Measurements from ENCODE around the gene ADAP1.

The ADAP1 gene

DNA sequence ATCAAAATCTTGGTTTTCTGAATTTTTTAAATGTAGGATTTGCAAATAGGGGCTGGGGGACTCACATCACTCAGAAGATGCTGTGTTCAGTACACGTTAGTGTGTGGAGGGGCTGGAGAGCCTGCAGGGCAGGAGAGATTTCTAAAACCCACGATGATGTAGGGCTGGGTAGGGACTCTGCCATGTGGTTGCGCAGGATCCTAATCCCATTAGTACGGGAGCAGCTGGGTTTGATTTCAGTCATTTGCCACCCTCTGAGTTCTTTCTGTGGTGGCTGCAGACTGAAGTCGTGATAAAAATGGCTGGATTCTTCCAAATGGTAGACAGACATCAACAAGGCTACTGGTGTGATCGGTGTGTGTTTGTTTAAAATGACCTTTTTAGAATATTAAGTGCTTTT, 92.3 kb downstream of the ADAP1 start:
- Histone ChIP-seq H3K27me3 (ENCODE audit: control insufficient read depth, insufficient read depth, low read length) (no peaks in the 10 kb centered on the region), H3K9me3 (ENCODE audit: control insufficient read depth, insufficient read depth, low read length) (no peaks in the 10 kb centered on the region), H3K27ac (ENCODE audit: low read length) (no peak overlapping the region), H3K36me3 (ENCODE audit: control insufficient read depth, insufficient read depth, low read length) (peaks cover 30% of the 10 kb centered on the region), H3K4me1 (ENCODE audit: control insufficient read depth, insufficient read depth, low read length) (no peaks in the 10 kb centered on the region), H3K4me3 (ENCODE audit: low read length) (no peak overlapping the region)
- WGBS (ENCODE audit: insufficient coverage, insufficient read length): no CpG with 5 or more reads among the region's 6 CpGs
- no peak for DNase-seq (ENCODE audit: low read depth, low spot score)

DNA sequence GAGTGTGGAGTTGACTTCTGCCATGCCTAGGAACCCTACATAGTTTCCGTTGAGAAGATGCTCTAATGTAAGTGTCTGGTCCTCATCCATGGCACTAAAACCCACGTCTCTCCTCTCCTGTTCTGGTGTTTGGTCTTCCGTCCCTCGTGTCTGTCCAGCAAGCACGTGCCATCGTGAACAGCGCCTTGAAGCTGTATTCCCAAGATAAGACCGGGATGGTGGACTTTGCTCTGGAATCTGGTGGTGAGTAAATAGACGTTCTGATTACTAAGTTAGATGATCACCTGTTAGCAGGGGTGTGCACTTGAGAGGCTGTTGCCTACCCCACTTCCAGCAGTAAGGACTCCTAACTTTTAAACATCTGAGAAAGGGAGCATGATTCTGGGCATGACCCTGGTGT, 93.3 kb downstream of the ADAP1 start:
- H3K36me3 ChIP-seq (ENCODE audit: control insufficient read depth, insufficient read depth, low read length): peaks cover 32% of the 10 kb centered on the region
- H3K27ac ChIP-seq (ENCODE audit: low read length): no peak overlapping the region
- H3K27me3 ChIP-seq (ENCODE audit: control insufficient read depth, insufficient read depth, low read length): no peaks in the 10 kb centered on the region
- WGBS (ENCODE audit: insufficient coverage, insufficient read length): no CpG with 5 or more reads among the region's 9 CpGs
- no peak overlapping the region for H3K4me3 ChIP-seq (ENCODE audit: low read length)
- H3K9me3 ChIP-seq (ENCODE audit: control insufficient read depth, insufficient read depth, low read length): no peaks in the 10 kb centered on the region
- no peak for DNase-seq (ENCODE audit: low read depth, low spot score)
- no peaks in the 10 kb centered on the region for H3K4me1 ChIP-seq (ENCODE audit: control insufficient read depth, insufficient read depth, low read length)

DNA sequence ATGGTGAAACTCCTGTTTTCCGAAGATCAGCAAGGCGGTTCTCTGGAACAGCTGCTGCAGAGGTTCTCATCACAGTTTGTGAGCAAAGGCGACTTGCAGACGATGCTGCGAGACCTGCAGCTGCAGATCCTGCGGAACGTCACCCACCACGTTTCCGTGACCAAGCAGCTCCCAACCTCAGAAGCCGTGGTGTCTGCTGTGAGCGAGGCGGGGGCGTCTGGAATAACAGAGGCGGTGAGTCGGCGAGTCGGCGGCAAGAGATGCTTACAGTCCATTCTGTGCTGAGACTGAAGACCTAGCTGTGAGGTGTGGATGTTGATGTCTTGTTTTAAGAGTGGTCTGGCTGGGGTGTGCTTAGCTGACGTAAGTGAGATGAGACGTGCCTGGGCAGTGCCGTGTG, 94.3 kb downstream of the ADAP1 start:
- DNase-seq (ENCODE audit: low read depth, low spot score): no peak
- Histone ChIP-seq H3K9me3 (ENCODE audit: control insufficient read depth, insufficient read depth, low read length) (no peaks in the 10 kb centered on the region), H3K4me3 (ENCODE audit: low read length) (no peak overlapping the region), H3K4me1 (ENCODE audit: control insufficient read depth, insufficient read depth, low read length) (no peaks in the 10 kb centered on the region), H3K27ac (ENCODE audit: low read length) (no peak overlapping the region), H3K36me3 (ENCODE audit: control insufficient read depth, insufficient read depth, low read length) (peaks cover 32% of the 10 kb centered on the region), H3K27me3 (ENCODE audit: control insufficient read depth, insufficient read depth, low read length) (no peaks in the 10 kb centered on the region)
- WGBS (ENCODE audit: insufficient coverage, insufficient read length): no CpG with 5 or more reads among the region's 21 CpGs

DNA sequence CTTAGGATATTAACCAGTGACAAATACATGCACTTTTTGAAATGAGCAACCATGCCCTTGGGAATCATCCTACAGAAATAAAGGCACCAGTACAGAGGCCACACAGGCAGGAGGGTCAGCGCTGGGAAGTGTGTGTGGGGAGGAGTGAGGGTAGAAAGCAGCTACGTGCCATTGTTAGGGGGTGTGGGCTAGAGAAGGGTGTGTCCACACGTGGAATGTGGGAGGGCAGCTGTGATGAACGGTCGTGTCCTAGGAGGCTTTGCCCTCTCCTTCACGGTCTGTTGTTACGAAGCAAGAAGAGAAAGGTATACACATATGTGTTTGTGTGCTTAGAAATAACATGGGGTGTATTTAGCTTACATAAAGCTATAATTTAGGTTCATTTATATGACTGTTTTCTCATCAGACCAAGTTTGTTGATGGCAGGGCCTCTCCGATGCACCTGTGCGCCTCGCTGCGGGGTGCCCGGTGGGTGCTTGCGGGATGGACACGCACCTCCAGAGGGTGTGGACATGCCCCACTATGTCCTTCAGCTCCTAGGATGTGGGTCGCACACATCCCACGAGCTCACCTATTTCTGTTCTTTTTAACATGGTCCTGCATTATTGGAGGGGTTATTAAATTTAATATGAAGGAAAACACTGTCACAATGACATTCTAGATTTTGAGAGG, 95.0 kb downstream of the ADAP1 start:
- Histone ChIP-seq H3K36me3 (ENCODE audit: control insufficient read depth, insufficient read depth, low read length) (peaks cover 35% of the 10 kb centered on the region), H3K4me1 (ENCODE audit: control insufficient read depth, insufficient read depth, low read length) (no peaks in the 10 kb centered on the region), H3K9me3 (ENCODE audit: control insufficient read depth, insufficient read depth, low read length) (no peaks in the 10 kb centered on the region), H3K27ac (ENCODE audit: low read length) (no peak overlapping the region), H3K27me3 (ENCODE audit: control insufficient read depth, insufficient read depth, low read length) (no peaks in the 10 kb centered on the region), H3K4me3 (ENCODE audit: low read length) (no peak overlapping the region)
- no peak for DNase-seq (ENCODE audit: low read depth, low spot score)
- no CpG with 5 or more reads among the region's 16 CpGs for WGBS (ENCODE audit: insufficient coverage, insufficient read length)

DNA sequence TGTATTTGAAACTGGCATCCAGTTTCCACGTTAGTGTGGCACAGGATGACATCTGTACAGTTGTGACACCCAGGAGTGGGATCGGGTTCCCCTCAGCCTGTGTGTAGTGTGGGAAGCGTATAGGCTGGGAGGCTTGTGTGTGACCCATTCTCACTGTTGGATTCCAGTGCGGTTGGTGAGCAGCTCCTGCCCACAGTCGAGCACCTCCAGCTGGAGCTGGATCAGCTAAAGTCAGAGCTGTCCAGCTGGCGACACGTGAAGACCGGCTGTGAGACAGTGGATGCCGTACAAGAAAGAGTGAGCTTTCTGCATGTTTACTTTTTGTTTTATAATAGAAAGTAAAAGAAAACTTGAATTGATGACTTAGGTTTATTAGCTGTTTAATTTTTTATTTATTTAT, 96.8 kb downstream of the ADAP1 start:
- Histone ChIP-seq H3K9me3 (ENCODE audit: control insufficient read depth, insufficient read depth, low read length) (no peaks in the 10 kb centered on the region), H3K4me1 (ENCODE audit: control insufficient read depth, insufficient read depth, low read length) (no peaks in the 10 kb centered on the region), H3K27me3 (ENCODE audit: control insufficient read depth, insufficient read depth, low read length) (no peaks in the 10 kb centered on the region), H3K36me3 (ENCODE audit: control insufficient read depth, insufficient read depth, low read length) (peaks cover 49% of the 10 kb centered on the region), H3K27ac (ENCODE audit: low read length) (no peak overlapping the region), H3K4me3 (ENCODE audit: low read length) (no peak overlapping the region)
- no peak for DNase-seq (ENCODE audit: low read depth, low spot score)
- WGBS (ENCODE audit: insufficient coverage, insufficient read length): no CpG with 5 or more reads among the region's 9 CpGs

DNA sequence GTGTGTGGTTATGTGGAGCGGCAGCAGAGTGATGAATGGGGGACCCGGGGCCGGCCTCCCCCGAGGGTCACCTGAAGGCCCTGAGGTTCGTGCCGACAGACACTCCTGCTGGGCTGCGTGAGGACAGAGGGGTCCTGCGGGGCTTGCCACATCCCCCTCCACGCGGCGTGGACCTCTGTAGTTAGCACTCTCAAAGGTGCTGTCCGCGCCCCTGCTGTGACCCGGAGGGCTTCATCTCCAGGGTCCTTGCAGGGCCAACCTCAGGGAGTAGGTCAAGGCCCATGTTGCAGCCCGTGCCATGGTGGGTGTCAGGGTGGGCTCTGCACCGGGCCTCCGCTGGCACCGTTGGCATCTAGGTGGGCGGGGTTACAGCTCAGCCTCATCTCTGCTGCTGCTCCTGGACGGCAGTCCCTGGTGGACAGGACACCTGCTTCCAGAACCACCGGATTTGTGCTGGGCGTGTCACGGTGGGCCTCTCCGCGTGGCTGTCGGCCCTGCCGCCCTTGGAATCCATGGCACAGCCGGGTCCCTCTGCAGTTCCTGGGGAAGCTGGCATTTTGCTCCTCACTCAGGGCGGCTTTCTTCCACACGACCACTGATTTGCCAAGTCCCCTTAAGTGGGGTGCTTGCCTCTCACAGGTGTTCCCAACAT, 97.9 kb downstream of the ADAP1 start:
- peaks cover 51% of the 10 kb centered on the region for H3K36me3 ChIP-seq (ENCODE audit: control insufficient read depth, insufficient read depth, low read length)
- no CpG with 5 or more reads among the region's 30 CpGs for WGBS (ENCODE audit: insufficient coverage, insufficient read length)

DNA sequence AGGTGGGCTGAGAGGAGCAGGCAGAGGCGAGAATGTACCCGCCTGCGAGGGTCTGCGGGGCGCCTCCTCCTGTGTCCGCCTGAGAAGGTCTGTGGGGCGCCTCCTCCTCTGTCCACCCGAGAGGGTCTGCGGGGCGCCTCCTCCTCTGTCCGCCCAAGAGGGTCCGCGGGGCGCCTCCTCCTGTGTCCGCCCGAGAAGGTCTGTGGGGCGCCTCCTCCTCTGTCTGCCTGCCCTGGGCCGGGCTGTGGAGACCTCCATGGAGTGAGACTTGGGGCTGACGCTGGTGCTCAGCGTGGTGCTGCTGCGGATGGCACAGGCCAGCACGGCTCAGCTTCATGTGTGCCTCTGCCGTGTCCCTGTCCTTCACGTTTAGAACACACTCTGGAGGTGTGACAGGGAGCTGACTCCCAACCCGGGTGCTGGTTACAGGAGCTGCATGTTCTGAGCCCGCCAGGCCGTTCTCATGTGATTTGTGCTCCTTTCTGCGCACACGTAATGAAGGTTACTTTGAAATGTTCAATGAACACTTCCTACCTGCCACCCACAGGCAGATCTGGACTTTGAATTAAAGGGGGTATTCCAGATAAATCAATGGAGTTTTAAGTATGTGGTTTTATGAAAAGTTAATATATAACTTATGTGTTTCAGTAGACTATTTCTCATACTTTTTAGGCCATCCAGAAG, 98.7 kb downstream of the ADAP1 start:
- H3K4me1 ChIP-seq (ENCODE audit: control insufficient read depth, insufficient read depth, low read length): no peaks in the 10 kb centered on the region
- H3K4me3 ChIP-seq (ENCODE audit: low read length): no peak overlapping the region
- no peak for DNase-seq (ENCODE audit: low read depth, low spot score)
- H3K27ac ChIP-seq (ENCODE audit: low read length): no peak overlapping the region
- no peaks in the 10 kb centered on the region for H3K9me3 ChIP-seq (ENCODE audit: control insufficient read depth, insufficient read depth, low read length)
- H3K27me3 ChIP-seq (ENCODE audit: control insufficient read depth, insufficient read depth, low read length): no peaks in the 10 kb centered on the region
- WGBS (ENCODE audit: insufficient coverage, insufficient read length): no CpG with 5 or more reads among the region's 29 CpGs
- peaks cover 48% of the 10 kb centered on the region for H3K36me3 ChIP-seq (ENCODE audit: control insufficient read depth, insufficient read depth, low read length)

More for the DNA sequence above, 97.9 kb downstream of the ADAP1 start:
- no peak overlapping the region for H3K4me3 ChIP-seq (ENCODE audit: low read length)
- no peak for DNase-seq (ENCODE audit: low read depth, low spot score)
- no peaks in the 10 kb centered on the region for H3K9me3 ChIP-seq (ENCODE audit: control insufficient read depth, insufficient read depth, low read length)
- no peaks in the 10 kb centered on the region for H3K27me3 ChIP-seq (ENCODE audit: control insufficient read depth, insufficient read depth, low read length)
- no peaks in the 10 kb centered on the region for H3K4me1 ChIP-seq (ENCODE audit: control insufficient read depth, insufficient read depth, low read length)
- H3K27ac ChIP-seq (ENCODE audit: low read length): no peak overlapping the region

DNA sequence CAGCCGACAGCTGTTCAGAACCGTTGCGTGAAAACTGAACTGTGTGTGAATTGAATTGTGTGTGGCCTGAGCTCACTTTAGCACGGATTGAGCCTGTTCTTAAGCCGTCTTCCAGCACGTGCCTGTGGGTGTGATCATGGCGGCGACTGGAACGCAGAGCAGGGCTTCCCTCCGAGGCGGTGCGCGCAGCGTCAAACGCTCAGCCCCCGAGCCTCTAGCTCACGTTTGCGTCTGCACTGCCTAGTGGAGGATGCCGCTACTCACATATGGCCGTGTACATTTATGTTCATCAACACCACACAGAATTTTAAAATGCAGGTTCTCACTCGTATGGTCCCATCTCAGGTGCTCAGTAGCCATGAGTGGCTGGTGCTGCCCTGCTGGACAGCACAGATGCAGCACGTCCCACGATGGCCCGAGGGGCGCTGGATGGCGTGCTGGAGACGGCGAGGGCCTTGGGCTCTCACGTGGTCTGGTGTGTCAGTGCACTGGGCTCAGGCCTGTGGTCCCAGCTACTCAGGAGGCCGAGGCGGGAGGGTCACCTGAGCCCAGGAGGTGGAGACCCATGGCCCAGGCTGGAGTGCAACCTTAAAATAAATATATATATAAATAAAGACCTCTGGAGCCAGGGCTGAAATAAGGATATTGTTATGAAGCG, 100.2 kb downstream of the ADAP1 start:
- no peak for DNase-seq (ENCODE audit: low read depth, low spot score)
- peaks cover 49% of the 10 kb centered on the region for H3K36me3 ChIP-seq (ENCODE audit: control insufficient read depth, insufficient read depth, low read length)
- no peaks in the 10 kb centered on the region for H3K9me3 ChIP-seq (ENCODE audit: control insufficient read depth, insufficient read depth, low read length)
- no peaks in the 10 kb centered on the region for H3K4me1 ChIP-seq (ENCODE audit: control insufficient read depth, insufficient read depth, low read length)
- no peak overlapping the region for H3K4me3 ChIP-seq (ENCODE audit: low read length)
- no peaks in the 10 kb centered on the region for H3K27me3 ChIP-seq (ENCODE audit: control insufficient read depth, insufficient read depth, low read length)
- no CpG with 5 or more reads among the region's 32 CpGs for whole genome bisulfite sequencing (ENCODE audit: insufficient coverage, insufficient read length)
- no peak overlapping the region for H3K27ac ChIP-seq (ENCODE audit: low read length)

DNA sequence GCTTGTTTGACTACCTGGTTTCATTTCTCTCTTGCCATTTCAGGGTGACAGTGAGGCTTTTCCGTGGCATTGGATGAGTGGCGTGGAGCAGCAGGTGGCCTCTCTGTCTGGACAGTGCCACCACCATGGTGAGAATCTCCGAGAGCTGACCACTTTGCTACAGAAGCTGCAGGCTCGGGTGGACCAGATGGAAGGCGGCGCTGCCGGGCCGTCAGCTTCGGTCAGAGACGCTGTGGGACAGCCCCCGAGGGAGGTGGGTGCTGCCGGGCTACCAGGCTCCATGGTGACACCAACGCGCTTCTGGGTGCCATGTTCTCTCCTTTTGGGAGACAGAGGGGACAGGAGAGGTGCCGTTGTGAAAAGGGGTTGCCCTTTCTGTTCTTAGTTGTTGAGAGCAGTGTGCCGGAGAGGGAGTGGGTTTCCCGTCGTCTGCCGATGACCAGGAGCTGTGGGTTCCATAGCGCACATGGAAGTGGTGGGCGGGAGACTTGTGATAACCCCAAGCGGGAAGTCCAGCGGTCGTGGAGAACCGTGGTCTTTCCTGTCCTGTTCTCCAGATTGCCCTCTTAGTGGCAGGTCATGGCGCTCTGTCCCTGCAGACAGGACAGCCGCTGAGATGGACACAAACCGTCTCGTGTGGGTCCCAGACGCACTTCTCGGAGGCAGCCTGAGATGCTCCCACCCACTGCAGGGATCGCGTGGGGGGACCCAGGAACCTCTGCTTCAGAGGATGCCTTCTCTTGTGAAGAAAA, 100.9 kb downstream of the ADAP1 start:
- no peaks in the 10 kb centered on the region for H3K27me3 ChIP-seq (ENCODE audit: control insufficient read depth, insufficient read depth, low read length)
- H3K4me1 ChIP-seq (ENCODE audit: control insufficient read depth, insufficient read depth, low read length): no peaks in the 10 kb centered on the region
- DNase-seq (ENCODE audit: low read depth, low spot score): no peak
- H3K4me3 ChIP-seq (ENCODE audit: low read length): no peak overlapping the region
- no peak overlapping the region for H3K27ac ChIP-seq (ENCODE audit: low read length)
- peaks cover 49% of the 10 kb centered on the region for H3K36me3 ChIP-seq (ENCODE audit: control insufficient read depth, insufficient read depth, low read length)
- no CpG with 5 or more reads among the region's 33 CpGs for WGBS (ENCODE audit: insufficient coverage, insufficient read length)
- no peaks in the 10 kb centered on the region for H3K9me3 ChIP-seq (ENCODE audit: control insufficient read depth, insufficient read depth, low read length)

DNA sequence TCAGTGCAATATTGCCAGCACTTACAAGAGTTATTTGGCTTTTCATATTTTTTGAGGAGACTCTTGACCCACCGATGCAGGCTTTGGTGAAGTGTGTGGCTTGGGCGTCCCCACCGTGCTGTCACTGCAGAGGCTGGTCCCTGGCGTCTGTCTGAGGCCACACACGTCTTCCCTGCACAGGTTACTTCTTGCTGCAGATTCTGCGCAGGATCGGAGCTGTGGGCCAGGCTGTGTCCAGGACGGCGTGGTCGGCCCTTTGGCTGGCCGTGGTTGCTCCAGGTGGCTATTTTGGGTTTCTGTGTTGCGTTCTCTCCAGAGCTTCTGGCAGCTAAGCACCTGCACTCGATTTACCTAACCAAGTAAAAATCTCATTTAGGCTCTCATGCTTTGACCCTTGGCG, 103.3 kb downstream of the ADAP1 start:
- no CpG with 5 or more reads among the region's 14 CpGs for WGBS (ENCODE audit: insufficient coverage, insufficient read length)
- H3K27me3 ChIP-seq (ENCODE audit: control insufficient read depth, insufficient read depth, low read length): no peaks in the 10 kb centered on the region
- no peaks in the 10 kb centered on the region for H3K4me1 ChIP-seq (ENCODE audit: control insufficient read depth, insufficient read depth, low read length)
- H3K27ac ChIP-seq (ENCODE audit: low read length): no peak overlapping the region
- H3K4me3 ChIP-seq (ENCODE audit: low read length): no peak overlapping the region
- peaks cover 39% of the 10 kb centered on the region for H3K36me3 ChIP-seq (ENCODE audit: control insufficient read depth, insufficient read depth, low read length)
- no peaks in the 10 kb centered on the region for H3K9me3 ChIP-seq (ENCODE audit: control insufficient read depth, insufficient read depth, low read length)
- DNase-seq (ENCODE audit: low read depth, low spot score): no peak

Measured in iPS DF 6.9 (cell line).